HG03469 (cell line): ENCODE measurements around the gene ITGA8.
"Not testable (repeated sequence)": the region's sequence is repeated elsewhere in the genome, so short reads cannot be mapped to it uniquely, and the experiment has no call there.

Source experiments
- ATAC-seq: cut with Tn5 transposase; IDR thresholded peaks from one replicate; pipeline ENCODE4 v1.9.1; 2021; ENCODE audit warnings: mild to moderate bottlenecking, moderate library complexity, moderate number of reproducible peaks; ENCODE audit not compliant: unreplicated experiment

The ITGA8 gene

DNA sequence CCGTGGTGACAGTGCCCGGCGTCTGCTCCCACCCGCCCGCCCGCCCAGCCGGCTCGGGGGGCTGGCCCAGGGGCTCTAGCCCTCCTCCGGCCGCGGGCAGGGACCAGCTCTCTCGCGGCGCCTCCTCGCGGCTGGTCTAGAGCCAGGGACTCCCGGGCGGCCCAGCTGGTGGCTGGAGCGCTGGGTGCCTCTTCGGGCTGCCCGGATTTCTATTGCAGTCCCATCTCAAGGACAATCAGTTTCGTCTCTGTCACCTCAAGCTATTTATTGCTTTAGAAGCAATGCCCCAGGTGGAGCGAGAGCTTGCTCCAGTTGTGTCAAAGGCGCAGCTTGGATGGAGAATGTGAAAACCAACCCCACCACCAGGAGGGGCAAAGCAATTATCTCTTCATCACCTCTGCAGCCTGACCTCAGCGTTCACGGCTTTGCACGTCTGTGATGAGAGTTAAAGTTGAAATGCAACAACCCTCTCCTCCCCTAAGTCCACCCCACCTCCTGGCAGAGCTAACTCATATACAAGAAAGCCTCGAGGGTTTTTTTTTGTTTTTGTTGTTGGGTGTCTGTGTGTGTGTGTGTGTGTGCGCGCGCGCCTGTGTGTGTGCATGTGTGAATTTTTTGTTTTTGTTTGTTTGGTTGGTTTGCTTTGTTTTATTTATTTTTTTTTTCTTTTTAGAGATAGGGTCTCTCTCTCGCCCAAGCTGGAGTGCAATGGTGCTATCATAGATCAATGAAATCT, at the start of gene ITGA8:
TSS of gene ITGA8 (minus strand) at position 24 of the 736 bp plus-strand sequence. CDS start 151 bp downstream, outside the sequence.
- no peak for ATAC-seq

DNA sequence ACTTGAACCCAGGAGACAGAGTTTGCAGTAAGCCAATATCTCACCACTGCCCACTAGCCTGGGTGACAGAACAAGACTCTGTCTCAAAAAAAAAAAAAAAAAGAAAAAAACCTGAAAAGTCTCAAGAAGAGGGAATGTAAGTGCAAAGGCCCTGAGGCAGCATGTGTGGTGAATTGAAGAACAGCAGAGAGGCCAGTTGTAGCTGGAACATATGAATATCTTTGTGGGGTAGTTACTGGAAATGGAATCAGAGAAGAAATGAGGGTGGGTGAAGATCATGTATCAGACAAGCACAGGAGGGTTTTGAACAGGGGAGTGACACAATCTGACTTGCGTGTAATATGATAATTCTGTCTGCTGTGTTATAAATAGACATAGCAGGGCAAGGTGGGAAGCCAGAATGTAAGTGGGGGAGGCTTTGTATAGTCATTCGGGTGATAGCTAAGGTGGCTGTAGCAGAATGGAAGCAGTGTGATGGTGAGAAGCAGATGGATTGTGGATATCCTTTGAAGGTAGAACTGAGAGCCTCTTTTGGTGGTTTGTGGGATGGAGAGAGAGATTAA, 45.3 kb upstream of the ITGA8 start:
- ATAC-seq: no peak

DNA sequence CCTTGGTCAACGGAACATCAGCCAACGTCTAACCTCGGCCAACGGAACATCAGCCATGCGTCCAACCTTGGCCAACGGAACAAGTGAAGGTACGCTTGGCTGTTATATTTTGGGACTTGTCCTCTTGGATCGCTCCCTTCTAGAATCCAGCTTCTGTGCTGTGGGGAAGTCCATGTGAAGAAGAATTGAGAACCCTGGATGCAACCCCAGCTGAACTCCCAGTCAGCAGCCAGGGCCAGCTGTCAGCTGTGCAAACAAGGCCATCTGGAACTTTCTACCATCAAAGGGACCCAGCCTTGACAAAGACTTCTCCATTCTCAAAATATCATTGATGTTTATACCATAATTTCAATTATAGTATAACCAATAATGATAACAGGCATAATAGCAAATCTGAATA, 43.3 kb upstream of the ITGA8 start:
- no peak for ATAC-seq

DNA sequence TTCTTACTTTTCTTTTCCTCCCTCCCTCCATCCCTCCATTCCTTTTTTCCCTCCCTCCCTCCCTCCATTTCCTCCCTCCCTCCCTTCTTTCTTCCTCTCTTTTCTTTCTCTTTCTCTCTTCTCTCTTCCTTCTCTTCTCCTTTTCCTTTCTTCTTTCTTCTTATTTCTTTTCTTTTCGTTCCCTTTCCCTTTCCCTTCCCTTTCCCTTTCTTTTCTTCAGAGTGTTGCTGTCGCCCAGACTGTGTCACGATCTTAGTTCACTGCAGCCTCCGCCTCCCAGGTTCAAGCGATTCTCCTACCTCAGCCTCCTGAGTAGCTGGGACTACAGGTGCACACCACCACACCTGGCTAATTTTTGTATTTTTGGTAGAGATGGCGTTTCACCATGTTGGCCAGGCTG, 42.5 kb upstream of the ITGA8 start:
- not testable (repeated sequence) for ATAC-seq

DNA sequence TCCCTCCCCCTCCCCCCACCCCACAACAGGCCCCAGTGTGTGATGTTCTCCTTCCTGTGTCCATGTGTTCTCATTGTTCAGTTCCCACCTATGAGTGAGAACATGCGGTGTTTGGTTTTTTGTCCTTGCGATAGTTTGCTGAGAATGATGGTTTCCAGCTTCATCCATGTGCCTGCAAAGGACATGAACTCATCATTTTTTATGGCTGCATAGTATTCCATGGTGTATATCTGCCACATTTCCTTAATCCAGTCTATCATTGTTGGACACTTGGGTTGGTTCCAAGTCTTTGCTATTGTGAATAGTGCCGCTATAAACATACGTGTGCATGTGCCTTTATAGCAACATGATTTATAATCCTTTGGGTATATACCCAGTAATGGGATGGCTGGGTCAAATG, 41.5 kb upstream of the ITGA8 start:
- not testable (repeated sequence) for ATAC-seq

GRCh38 chr10:15760681-15761080, 41.0 kb upstream of the ITGA8 start:
- ATAC-seq: no peak

- no peak for ATAC-seq
These were observed 39.5 kb upstream of the ITGA8 start for GRCh38 chr10:15759265-15759664.

- ATAC-seq: no peak
These were observed 38.9 kb upstream of the ITGA8 start for GRCh38 chr10:15758618-15759017.

- ATAC-seq: no peak
These were observed 35.2 kb upstream of the ITGA8 start for GRCh38 chr10:15754937-15755336.

- no peak for ATAC-seq
These were observed 31.3 kb upstream of the ITGA8 start for GRCh38 chr10:15751046-15751445.

GRCh38 chr10:15748126-15748525, 28.4 kb upstream of the ITGA8 start:
- no peak for ATAC-seq

DNA sequence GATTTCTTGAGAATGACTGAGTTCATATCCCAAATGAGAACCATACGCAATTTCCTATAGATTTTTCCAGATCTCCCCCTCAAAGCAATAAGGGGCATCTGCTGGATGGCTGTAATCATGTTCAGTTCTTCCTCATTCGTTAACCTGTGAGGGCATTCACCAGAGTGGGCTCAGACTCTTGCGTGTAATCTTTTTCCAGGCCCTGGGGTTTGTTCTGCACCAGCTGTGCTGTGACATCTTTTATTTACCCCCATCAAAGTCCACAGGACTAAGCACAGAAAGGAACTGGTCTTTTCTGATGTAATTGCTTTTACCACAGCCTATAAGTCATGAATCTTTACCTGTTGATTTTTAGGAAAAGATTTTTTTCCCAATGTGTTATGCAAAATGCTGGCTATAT, 27.9 kb upstream of the ITGA8 start:
- ATAC-seq: no peak

DNA sequence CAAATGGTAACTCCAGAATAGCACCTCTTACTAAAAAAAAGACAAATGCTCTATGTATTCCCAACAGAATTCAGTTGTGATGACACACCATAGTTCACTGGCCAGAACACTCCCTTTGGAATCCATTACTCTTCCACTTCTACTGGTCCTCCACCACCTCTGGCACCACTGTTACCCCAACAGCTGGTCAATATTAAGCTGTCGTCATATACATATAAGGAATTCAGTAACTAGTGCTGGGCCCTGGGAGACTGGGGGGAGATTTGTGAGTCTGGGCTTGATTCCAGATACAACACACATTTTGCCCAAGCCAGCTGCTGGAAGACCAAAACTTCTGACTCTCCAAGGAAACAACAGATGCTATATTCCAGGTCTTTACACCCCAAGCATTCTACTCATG, 26.0 kb upstream of the ITGA8 start:
- ATAC-seq: no peak

DNA sequence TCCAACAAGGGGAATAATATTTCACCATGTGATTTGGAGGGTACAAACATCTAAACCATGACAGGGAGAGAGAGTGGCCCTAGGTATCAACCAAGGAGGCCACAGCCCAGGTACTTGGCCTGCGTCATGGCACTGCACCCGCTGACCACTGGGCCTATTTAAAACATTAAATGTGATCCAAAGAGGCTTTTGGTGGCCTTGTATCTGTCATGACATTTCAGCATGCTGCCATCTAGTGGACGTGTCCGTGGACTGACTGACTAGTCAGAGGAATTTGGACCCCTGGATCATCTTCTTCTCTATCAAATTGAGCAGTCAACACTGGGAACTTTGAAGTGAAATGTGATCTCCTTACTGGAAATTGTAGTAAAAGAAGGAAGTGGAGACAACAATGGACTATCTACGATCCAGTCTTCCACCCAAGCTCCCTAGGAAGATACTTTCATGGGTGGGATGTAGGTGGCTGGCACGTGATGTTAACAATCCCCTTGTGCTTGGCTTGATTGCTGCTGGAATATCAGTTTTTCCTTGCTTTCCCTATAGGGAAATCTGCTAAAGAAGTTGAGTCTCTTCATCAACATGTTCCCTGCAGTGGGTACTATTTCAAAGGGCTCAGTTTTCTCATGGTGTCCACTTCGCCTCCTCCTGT, 24.6 kb upstream of the ITGA8 start:
- no peak for ATAC-seq

DNA sequence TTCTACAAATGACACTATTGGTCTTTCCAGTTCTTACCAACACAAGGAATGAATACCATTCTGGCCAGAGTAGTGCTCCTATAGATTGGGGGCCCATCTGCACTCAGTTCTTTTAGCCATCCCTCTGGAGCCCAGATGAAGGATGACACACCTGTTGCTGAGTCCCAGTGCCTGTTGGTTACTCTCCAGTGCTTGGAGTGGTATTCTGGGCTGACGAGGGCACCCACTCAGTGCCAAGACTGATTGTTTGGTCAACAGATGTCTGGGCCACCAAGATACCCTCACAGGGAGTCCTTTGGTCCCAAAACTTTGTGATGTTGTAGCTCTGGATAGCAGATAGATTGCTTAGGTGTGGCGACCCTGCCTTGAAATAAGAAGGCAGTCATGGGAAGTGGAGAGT, 23.7 kb upstream of the ITGA8 start:
- ATAC-seq: no peak

GRCh38 chr10:15742836-15743235, 23.1 kb upstream of the ITGA8 start:
- no peak for ATAC-seq

DNA sequence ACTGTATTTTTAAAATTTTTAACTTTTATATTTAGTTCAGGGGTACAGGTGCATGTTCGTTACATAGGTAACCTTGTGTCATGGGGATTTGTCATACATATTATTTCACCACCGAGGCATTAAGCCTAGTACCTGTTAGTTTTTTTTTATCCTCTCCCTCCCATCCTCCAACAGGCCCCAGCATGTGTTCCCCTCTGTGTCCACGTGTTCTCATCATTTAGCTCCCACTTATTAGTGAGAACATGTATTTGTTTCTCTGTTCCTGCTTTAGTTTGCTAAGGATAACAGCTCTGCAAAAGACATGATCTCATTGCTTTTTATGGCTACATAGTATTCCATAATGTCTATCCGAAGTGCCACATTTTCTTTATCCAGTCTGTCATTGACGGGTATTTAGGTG, 22.4 kb upstream of the ITGA8 start:
- ATAC-seq: no peak

- ATAC-seq: no peak
These were observed 21.9 kb upstream of the ITGA8 start for GRCh38 chr10:15741581-15741980.

- no peak for ATAC-seq
These were observed 20.5 kb upstream of the ITGA8 start for GRCh38 chr10:15740261-15740660.

DNA sequence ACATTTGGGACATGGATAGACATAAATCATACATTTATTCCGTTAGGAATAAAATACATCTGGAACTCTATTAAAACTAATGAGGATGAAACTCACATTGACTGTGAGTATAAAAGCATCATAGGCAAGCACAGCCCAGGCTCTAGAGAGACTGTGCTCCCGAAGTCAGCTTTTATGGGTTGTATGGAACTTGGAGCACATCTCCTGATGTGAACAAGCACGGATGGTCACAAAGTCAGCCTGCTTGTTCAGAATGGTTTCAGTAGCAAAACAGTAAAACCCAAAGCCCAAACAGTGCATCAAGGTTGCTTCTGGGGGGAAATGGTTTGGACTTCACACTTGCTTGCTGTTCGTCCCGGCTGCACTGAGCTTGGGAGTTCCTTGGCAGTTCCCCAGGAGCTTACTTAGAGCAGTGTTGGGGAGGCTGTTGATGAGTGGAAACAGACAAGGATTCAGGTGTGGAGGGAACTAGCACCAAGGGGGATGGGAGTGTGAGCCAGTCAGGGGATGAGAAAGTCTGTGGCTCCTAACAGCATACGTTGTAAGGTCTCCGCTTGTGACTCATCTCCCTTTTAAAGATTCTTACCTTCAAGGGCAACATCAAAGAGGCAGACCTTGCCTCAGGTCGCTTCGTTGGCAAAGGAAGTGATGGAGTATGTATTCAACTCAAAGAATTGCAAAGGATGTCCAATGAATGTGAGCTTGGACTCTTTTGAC, 19.7 kb upstream of the ITGA8 start:
- no peak for ATAC-seq

- no peak for ATAC-seq
These were observed 18.7 kb upstream of the ITGA8 start for GRCh38 chr10:15738270-15738925.
